Hindlimb muscle (tissue), 1 donor: ENCODE results near the gene TXNDC16. TPM values are rescaled to one million over a fixed set of nuclear protein-coding genes. Genes with fewer than 3 reads are reported as not detected.
"Not testable (repeated sequence)": the region's sequence is repeated elsewhere in the genome, so short reads cannot be mapped to it uniquely, and the experiment has no call there.

Experiments
- DNase-seq: peaks from one replicate; pipeline ENCODE4 v3.0.0-alpha.2; 2013
- polyA plus RNA-seq: library from polyadenylated mRNA; unstranded; fragments of 120-200 nt; gene quantifications from one replicate; pipeline ENCODE4 v1.2.1, GENCODE V29; 2013; ENCODE audit not compliant: insufficient read length

TXNDC16 gene
- polyA plus RNA-seq, 1 donor: 5.3 TPM

- no peak for DNase-seq
Measured at GRCh38 chr14:52536269-52536668, 16.0 kb downstream of the TXNDC16 start.

GRCh38 chr14:52531481-52531880 is 20.8 kb downstream of the TXNDC16 start:
- DNase-seq: no peak

GRCh38 chr14:52527052-52527451 is 25.3 kb downstream of the TXNDC16 start:
- DNase-seq: no peak

- no peak for DNase-seq
Measured at GRCh38 chr14:52522581-52523345, 29.5 kb downstream of the TXNDC16 start.

GRCh38 chr14:52522033-52522432 is 30.3 kb downstream of the TXNDC16 start:
- no peak for DNase-seq

- no peak for DNase-seq
Measured at GRCh38 chr14:52514046-52514811, 38.1 kb downstream of the TXNDC16 start.

GRCh38 chr14:52513249-52513648 is 39.1 kb downstream of the TXNDC16 start:
- no peak for DNase-seq

- no peak for DNase-seq
Measured at GRCh38 chr14:52494444-52494843, 57.9 kb downstream of the TXNDC16 start.

GRCh38 chr14:52485350-52485960 is 66.8 kb downstream of the TXNDC16 start:
- DNase-seq: no peak

- DNase-seq: no peak
Measured at GRCh38 chr14:52481864-52482263, 70.4 kb downstream of the TXNDC16 start.

GRCh38 chr14:52473557-52473956 is 78.7 kb downstream of the TXNDC16 start:
- DNase-seq: peak; percentile 53

GRCh38 chr14:52472728-52473127 is 79.6 kb downstream of the TXNDC16 start:
- no peak for DNase-seq

GRCh38 chr14:52472251-52472650 is 80.1 kb downstream of the TXNDC16 start:
- not testable (repeated sequence) for DNase-seq

GRCh38 chr14:52467515-52468266 is 84.6 kb downstream of the TXNDC16 start:
- peak; percentile 11 for DNase-seq

GRCh38 chr14:52464175-52464574 is 88.1 kb downstream of the TXNDC16 start:
- no peak for DNase-seq

- DNase-seq: no peak
Measured at GRCh38 chr14:52463375-52463774, 88.9 kb downstream of the TXNDC16 start.

- DNase-seq: no peak
Measured at GRCh38 chr14:52461721-52462120, 90.6 kb downstream of the TXNDC16 start.

- no peak for DNase-seq
Measured at GRCh38 chr14:52458721-52459085, 93.6 kb downstream of the TXNDC16 start.

GRCh38 chr14:52457411-52457810 is 94.9 kb downstream of the TXNDC16 start:
- DNase-seq: no peak

GRCh38 chr14:52455291-52456088 is 96.8 kb downstream of the TXNDC16 start:
- no peak for DNase-seq

- DNase-seq: no peak
Measured at GRCh38 chr14:52447236-52447635, 105.1 kb downstream of the TXNDC16 start.

- DNase-seq: no peak
Measured at GRCh38 chr14:52446355-52446754, 106.0 kb downstream of the TXNDC16 start.
